HG03521 (cell line): ENCODE results near the gene ZFPL1.

Experiments used
- ATAC-seq: cut with Tn5 transposase; IDR thresholded peaks from one replicate; pipeline ENCODE4 v1.9.1; 2021; ENCODE audit warnings: mild to moderate bottlenecking, moderate library complexity; ENCODE audit not compliant: unreplicated experiment

ZFPL1 gene

DNA sequence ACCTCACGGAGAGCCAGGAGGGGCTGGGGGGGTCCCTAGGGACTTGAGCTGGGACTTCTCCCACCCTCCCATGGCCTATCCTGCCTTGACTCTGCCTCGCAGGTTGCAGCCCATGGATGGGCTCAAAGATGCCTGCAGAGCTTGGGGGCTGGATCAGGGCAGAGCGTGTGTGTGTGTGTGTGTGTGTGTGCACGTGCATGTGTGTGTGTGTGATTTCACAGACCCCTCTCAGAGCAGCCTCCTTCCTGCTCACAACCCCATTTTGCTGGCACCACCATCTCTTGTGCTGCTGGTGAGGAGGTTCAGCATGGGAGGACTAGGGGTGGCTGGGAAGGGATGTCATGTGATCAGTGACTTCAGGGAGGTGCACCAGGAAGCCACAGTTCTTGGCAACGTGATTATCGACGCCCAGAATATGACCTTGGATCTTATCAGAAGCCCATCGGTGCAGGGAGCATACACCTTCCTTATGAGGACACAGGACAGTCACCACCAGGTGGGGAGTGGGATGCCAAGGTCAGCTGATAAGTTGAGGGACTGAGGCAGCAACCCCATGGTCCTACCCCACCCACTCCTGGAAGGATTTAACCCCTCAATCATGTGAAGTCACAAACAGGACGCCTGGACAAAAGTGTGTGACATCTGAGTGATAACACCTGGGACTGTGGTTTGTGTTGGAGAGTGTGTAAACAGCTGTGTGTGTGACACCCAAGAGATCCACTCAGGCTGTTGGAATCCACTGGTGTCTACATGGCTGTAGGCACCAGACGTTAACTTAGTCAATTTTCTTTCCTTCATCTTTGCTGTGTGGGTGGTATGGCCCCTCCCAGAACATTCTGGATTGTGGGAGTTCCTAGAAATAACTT, 23.8 kb upstream of the ZFPL1 start:
- no peak for ATAC-seq

DNA sequence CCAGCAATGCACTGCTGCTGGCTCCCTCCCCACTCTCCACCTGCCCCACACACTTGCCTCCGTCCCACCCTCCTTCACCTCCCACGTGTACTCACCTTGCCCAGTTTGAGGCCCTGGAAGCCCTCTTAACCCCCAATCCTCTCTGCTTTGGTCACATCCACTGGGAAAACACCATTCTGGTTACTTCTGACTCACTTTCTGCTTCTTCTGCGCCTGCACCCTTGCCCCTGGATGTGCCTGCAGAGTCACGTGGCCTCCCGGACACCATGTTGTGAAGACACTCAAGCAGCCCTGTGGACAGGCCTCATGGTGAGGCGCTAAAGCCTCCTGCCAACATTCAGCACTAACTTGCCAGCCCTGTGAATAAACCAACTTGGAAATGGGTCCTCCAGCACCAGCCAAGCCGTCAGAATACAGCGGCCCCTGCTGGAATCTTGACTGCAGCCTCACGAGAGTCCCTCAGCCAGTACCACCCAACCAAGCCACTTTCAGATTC, 23.1 kb upstream of the ZFPL1 start:
- ATAC-seq = no peak

- no peak for ATAC-seq
These were observed 20.5 kb upstream of the ZFPL1 start for GRCh38 chr11:65063532-65063931.

- no peak for ATAC-seq
These were observed 19.2 kb upstream of the ZFPL1 start for GRCh38 chr11:65064847-65065240.

DNA sequence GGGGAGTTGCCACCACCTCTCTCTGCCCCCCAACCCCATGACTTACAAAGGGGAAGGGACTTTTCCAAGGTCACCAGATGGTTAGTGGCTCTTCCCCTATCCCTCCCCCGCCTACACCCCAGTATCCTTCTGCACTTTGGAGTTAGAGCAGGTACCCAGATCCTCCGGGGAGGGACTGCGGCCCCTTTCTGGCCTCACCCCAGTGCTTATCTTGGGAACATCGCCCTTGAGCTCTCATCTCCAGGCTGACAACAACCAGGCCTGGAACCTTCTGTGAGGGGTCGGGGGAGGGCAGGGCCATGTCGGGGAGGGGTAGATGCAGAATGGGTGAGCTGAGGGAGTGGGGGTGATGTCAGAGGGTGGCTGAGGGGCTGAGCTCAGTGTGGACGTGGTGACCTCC, 18.2 kb upstream of the ZFPL1 start:
- ATAC-seq = no peak

GRCh38 chr11:65066315-65066714, 17.7 kb upstream of the ZFPL1 start:
- ATAC-seq = no peak

- ATAC-seq = no peak
These were observed 17.2 kb upstream of the ZFPL1 start for GRCh38 chr11:65066805-65067291.

DNA sequence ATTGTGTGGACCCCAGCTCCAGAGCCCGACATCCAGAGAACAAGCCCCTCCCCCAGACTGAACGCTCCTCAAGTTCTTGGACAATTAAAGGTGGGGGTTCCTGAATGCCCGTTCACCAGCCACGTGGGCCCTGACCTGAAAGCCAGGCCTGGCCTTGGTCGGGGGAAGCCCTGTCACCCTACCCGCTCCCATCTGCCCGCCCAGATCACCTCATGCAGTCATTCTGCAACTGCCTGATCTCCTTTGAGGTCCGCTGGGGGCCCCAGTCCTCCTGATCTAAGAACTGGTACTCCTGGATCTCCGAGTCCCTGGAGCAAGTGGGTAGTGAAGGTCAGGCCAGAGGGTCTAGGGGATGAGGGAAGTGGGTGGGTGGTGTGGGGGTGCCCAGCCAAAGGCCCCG, 16.6 kb upstream of the ZFPL1 start:
- no peak for ATAC-seq

- ATAC-seq = no peak
These were observed 14.8 kb upstream of the ZFPL1 start for GRCh38 chr11:65069217-65069616.

GRCh38 chr11:65071907-65072630, 12.0 kb upstream of the ZFPL1 start:
- no peak for ATAC-seq

- ATAC-seq = no peak
These were observed 11.4 kb upstream of the ZFPL1 start for GRCh38 chr11:65072631-65072966.

- no peak for ATAC-seq
These were observed 6.6 kb upstream of the ZFPL1 start for GRCh38 chr11:65077451-65077850.

- peak; percentile 41 for ATAC-seq
These were observed 5.9 kb upstream of the ZFPL1 start for GRCh38 chr11:65078151-65078550.

DNA sequence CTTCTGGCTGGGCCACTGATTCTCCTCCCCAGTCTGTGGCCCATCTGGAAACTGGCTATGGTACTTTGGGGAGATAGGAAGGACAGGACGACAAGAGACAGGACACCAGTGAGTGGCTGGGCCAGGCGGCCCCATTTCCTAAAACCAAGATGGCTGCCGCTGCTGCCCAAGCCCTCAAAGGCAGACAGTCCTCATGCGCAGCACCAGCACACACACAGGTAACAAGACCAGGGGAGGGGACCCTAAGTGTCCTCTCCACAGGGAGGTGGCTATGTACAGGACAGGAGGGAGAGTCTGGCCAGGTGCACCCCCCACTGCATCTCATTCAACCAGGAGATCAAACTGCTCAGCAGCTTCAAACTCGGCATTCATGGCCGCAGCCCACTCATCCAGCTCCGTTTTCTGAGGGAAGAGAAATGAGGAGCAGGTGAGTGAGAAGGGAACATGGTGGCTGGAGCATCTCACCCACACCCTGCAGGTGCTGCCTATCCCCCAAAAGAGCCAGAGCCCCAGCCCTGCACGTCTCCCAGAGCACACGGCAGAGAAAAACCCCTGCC, 5.2 kb upstream of the ZFPL1 start:
- ATAC-seq = no peak

GRCh38 chr11:65083134-65083833, 738 bp upstream of the ZFPL1 start:
- ATAC-seq = peak; percentile 14

- ATAC-seq = no peak
These were observed 765 bp downstream of the ZFPL1 start for GRCh38 chr11:65084598-65085375.

GRCh38 chr11:65085446-65085845, 1.4 kb downstream of the ZFPL1 start:
- no peak for ATAC-seq

GRCh38 chr11:65086809-65087208, 2.8 kb downstream of the ZFPL1 start:
- no peak for ATAC-seq

- no peak for ATAC-seq
These were observed 3.2 kb downstream of the ZFPL1 start for GRCh38 chr11:65087216-65087615.

GRCh38 chr11:65087827-65088226, 3.8 kb downstream of the ZFPL1 start:
- ATAC-seq = no peak
